Ishikawa (cell line): ENCODE data around the gene LUZP2.

Experiments
- CEBPB ChIP-seq: IDR thresholded peaks from 2 replicates; pipeline ENCODE4 v1.6.1; 2012
- CREB1 ChIP-seq: IDR thresholded peaks from 2 replicates; pipeline ENCODE4 v1.6.1; 2012; ENCODE audit warnings: low read depth
- EGR1 ChIP-seq: IDR thresholded peaks from 2 replicates; pipeline ENCODE4 v1.6.1; 2012
- EP300 ChIP-seq: IDR thresholded peaks from 2 replicates; pipeline ENCODE4 v1.6.1; 2012; ENCODE audit warnings: borderline replicate concordance
- FOXM1 ChIP-seq: IDR thresholded peaks from 2 replicates; pipeline ENCODE4 v1.6.1; 2012; ENCODE audit warnings: low read depth, borderline replicate concordance
- MAX ChIP-seq: IDR thresholded peaks from 2 replicates; pipeline ENCODE4 v1.6.1; 2012
- NFIC ChIP-seq: IDR thresholded peaks from 2 replicates; pipeline ENCODE4 v1.6.1; 2012
- RAD21 ChIP-seq: IDR thresholded peaks from 2 replicates; pipeline ENCODE4 v1.6.1; 2012; ENCODE audit warnings: low read depth
- REST ChIP-seq: IDR thresholded peaks from 2 replicates; pipeline ENCODE4 v1.6.1; 2012; ENCODE audit warnings: low read depth, mild to moderate bottlenecking
- TAF1 ChIP-seq: IDR thresholded peaks from 2 replicates; pipeline ENCODE4 v1.6.1; 2012; ENCODE audit warnings: low read depth, mild to moderate bottlenecking
- TCF12 ChIP-seq: IDR thresholded peaks from 2 replicates; pipeline ENCODE4 v1.6.1; 2012; ENCODE audit warnings: low read depth
- TEAD4 ChIP-seq: IDR thresholded peaks from 2 replicates; pipeline ENCODE4 v1.6.1; 2012
- USF1 ChIP-seq: IDR thresholded peaks from 2 replicates; pipeline ENCODE4 v1.6.1; 2012
- YY1 ChIP-seq: IDR thresholded peaks from 2 replicates; pipeline ENCODE4 v1.6.1; 2012; ENCODE audit warnings: low read depth
- ZBTB7A ChIP-seq: IDR thresholded peaks from 2 replicates; pipeline ENCODE4 v1.6.1; 2012; ENCODE audit warnings: low read depth

LUZP2 gene

GRCh38 chr11:24708616-24709015 lies 211.8 kb downstream of the LUZP2 start:
- TF ChIP-seq CEBPB: no peak
- TF ChIP-seq MAX: no peak
- TF ChIP-seq NFIC: no peak
- TF ChIP-seq CREB1: no peak
- TF ChIP-seq TCF12: no peak
- TF ChIP-seq YY1: no peak
- no peak for TF ChIP-seq REST
- no peak for TF ChIP-seq RAD21
- TF ChIP-seq USF1: no peak
- no peak for TF ChIP-seq ZBTB7A

- no peak for TF ChIP-seq ZBTB7A
- no peak for TF ChIP-seq USF1
- no peak for TF ChIP-seq TAF1
- TF ChIP-seq CEBPB: no peak
- TF ChIP-seq EP300: no peak
- TF ChIP-seq CREB1: no peak
- no peak for TF ChIP-seq RAD21
- no peak for TF ChIP-seq NFIC
- no peak for TF ChIP-seq REST
- TF ChIP-seq EGR1: no peak
- TF ChIP-seq MAX: no peak
- no peak for TF ChIP-seq YY1
- TF ChIP-seq TCF12: no peak
- no peak for TF ChIP-seq TEAD4
- TF ChIP-seq FOXM1: no peak
Observed at GRCh38 chr11:24709928-24710565, 213.2 kb downstream of the LUZP2 start.

- TF ChIP-seq ZBTB7A (no peak), MAX (no peak), YY1 (no peak), REST (no peak), EP300 (no peak)
Observed at GRCh38 chr11:24714601-24715000, 217.7 kb downstream of the LUZP2 start.

- TF ChIP-seq RAD21 (no peak), CREB1 (no peak), NFIC (no peak), ZBTB7A (no peak), FOXM1 (no peak), TCF12 (no peak), EGR1 (no peak), YY1 (no peak), TEAD4 (no peak), MAX (no peak), USF1 (no peak), EP300 (no peak), CEBPB (no peak), TAF1 (no peak), REST (no peak)
Observed at GRCh38 chr11:24716403-24716802, 219.6 kb downstream of the LUZP2 start.
